Activated naive CD4-positive, alpha-beta T cell treated with anti-CD3 and anti-CD28 coated beads, Interleukin-2, amount 50 U/mL, for 24 hours (primary cell): ENCODE data around the gene SLC35E4.

Experiments used
- H3K27ac Mint-ChIP-seq: one replicate; pipeline ENCODE4 v1.8.0; 2021; ENCODE audit warnings: mild to moderate bottlenecking, mixed read lengths
- H3K27me3 Mint-ChIP-seq: one replicate; pipeline ENCODE4 v1.8.0; 2021; ENCODE audit warnings: mixed read lengths
- H3K36me3 Mint-ChIP-seq: one replicate; pipeline ENCODE4 v1.8.0; 2021; ENCODE audit warnings: mixed read lengths
- H3K4me1 Mint-ChIP-seq: one replicate; pipeline ENCODE4 v1.8.0; 2021; ENCODE audit warnings: mixed read lengths
- H3K4me3 Mint-ChIP-seq: one replicate; pipeline ENCODE4 v1.8.0; 2021; ENCODE audit warnings: mild to moderate bottlenecking, mixed read lengths
- H3K9me3 Mint-ChIP-seq: one replicate; pipeline ENCODE4 v1.8.0; 2021; ENCODE audit warnings: mixed read lengths

Gene SLC35E4

GRCh38 chr22:30689622-30690021 is 54.0 kb downstream of the SLC35E4 start:
- Mint-ChIP-seq H3K27ac (no peak overlapping the region), H3K9me3 (no peaks in the 10 kb centered on the region), H3K4me1 (peaks cover 12% of the 10 kb centered on the region), H3K27me3 (no peaks in the 10 kb centered on the region), H3K4me3 (no peak overlapping the region), H3K36me3 (no peaks in the 10 kb centered on the region)

DNA sequence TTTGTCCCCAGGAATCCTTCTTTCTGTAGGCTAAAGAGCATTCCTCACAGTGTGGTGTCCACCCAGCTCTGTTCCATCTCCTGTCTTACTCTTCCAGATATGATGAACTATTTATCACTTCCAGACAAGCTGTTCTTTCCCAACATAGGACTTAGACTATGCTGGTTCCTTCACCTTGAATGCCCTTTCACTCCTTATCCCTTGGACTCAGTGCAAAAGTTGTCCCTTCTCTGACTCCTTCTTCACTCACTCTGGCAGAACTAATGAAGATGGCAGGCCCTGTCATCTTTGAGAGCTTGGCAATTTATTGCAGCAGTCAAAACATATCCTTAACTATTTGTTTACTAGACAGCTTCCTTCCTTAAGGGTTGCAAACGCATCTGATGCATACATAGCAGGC is 55.6 kb downstream of the SLC35E4 start:
- H3K27me3 Mint-ChIP-seq, result peaks cover 2% of the 10 kb centered on the region
- no peaks in the 10 kb centered on the region for H3K9me3 Mint-ChIP-seq
- H3K36me3 Mint-ChIP-seq, result no peaks in the 10 kb centered on the region
- no peak overlapping the region for H3K27ac Mint-ChIP-seq
- peaks cover 19% of the 10 kb centered on the region for H3K4me1 Mint-ChIP-seq
- no peak overlapping the region for H3K4me3 Mint-ChIP-seq

- Mint-ChIP-seq H3K4me1 (peaks cover 19% of the 10 kb centered on the region), H3K9me3 (no peaks in the 10 kb centered on the region), H3K4me3 (peak overlapping the region; percentile 88), H3K27ac (peak overlapping the region; percentile 47), H3K27me3 (peaks cover 2% of the 10 kb centered on the region), H3K36me3 (no peaks in the 10 kb centered on the region)
Observed at GRCh38 chr22:30694171-30694639, 58.6 kb downstream of the SLC35E4 start.

DNA sequence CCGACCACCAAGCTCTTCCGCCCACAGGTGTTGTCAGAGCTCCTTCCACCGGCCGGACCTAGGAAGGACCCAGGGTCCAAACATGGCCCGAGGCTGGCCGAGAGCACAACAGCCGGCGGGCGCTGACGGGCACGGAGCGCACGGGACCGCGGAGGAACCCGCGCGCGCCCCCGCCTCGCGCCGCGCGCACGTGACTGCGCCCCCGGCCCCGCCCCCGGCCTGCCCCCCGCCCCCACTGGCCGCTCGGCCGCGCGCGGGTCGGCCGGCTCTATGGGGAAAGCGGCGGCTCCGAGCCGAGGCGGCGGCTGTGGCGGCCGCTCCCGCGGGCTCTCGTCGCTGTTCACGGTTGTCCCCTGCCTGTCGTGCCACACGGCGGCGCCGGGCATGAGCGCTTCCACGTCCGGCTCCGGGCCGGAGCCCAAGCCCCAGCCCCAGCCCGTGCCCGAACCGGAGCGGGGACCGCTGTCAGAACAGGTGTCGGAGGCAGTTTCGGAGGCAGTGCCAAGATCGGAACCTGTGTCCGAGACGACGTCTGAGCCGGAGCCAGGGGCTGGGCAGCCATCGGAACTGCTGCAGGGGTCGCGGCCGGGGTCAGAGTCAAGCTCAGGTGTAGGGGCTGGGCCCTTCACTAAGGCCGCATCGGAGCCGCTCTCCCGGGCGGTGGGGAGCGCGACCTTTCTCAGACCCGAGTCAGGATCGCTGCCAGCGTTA is 59.2 kb downstream of the SLC35E4 start, which contains the start of gene OSBP2:
Gene OSBP2, plus strand, starts transcription at position 235 of the 711 bp plus-strand sequence. Its CDS starts 36 bp downstream, at position 271.
- peak within 1 kb of the TSS; percentile 47 for H3K27ac Mint-ChIP-seq
- no peaks in the 10 kb centered on the region for H3K36me3 Mint-ChIP-seq
- H3K27me3 Mint-ChIP-seq, result peaks cover 2% of the 10 kb centered on the region
- H3K9me3 Mint-ChIP-seq, result no peaks in the 10 kb centered on the region
- H3K4me3 Mint-ChIP-seq, result peak within 1 kb of the TSS; percentile 88
- peaks cover 19% of the 10 kb centered on the region for H3K4me1 Mint-ChIP-seq

DNA sequence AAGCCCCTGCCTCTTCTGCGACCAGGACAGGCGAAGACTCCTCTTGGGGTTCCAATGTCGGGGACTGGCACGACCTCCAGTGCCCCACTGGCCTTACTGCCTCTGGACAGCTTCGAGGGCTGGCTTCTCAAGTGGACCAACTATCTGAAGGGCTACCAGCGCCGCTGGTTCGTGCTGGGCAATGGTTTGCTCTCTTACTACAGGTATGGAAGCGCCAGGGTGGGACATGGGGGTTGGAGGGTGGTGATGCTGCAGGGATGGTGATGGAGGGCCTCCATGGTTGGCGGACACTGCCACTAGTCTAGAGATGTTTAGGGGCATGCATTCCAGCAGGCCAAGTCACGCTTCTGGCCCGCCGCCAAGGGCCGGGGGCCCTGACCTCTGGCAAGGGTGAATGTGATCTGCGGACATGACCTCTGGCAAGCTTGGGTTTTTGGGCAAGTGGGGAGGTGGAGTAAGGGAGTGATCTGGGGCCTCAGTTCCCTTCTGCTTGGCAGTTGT is 59.8 kb downstream of the SLC35E4 start:
- Mint-ChIP-seq H3K4me1 (peaks cover 19% of the 10 kb centered on the region), H3K9me3 (no peaks in the 10 kb centered on the region), H3K36me3 (no peaks in the 10 kb centered on the region), H3K27ac (peak overlapping the region; percentile 17), H3K4me3 (peak overlapping the region; percentile 79), H3K27me3 (peaks cover 2% of the 10 kb centered on the region)

DNA sequence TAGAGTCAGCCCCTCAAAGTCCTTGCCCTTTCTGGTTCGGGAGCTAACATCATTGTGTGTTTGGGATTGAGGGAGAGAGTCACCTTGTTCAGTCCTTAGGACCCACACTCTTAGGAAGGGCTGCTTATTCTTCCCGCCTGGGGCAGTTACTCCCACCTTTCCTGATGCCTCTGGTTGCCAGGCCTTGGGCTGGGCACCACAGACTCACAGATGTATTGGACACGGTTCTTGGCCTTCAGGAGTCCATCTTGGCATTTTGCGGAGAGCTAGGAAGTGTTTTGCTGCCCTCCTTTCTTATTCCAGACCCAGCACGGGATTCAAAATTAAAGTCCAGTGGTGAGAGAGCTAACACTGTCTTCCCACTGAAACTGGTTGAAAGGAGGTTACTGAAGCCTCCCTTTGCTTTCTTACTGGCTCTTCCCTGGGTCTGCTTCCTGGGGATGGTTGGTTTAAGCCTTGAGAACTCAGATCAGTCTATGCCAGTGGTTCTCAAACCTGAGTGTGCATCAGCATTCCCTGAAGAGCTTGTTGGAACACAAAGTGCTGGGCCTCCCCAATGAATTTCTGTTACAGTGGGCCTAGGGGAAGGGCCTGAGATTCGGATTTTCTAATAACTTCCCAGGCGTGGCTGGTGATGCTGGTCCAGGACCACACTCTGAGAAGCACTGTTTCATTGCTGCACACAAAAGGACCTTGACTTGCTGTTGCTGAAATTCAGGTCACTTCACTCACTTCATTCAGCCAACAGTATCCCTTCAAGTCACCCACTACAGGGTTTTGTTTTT is 60.5 kb downstream of the SLC35E4 start:
- no peaks in the 10 kb centered on the region for H3K36me3 Mint-ChIP-seq
- H3K4me3 Mint-ChIP-seq, result peak overlapping the region; percentile 79
- peak overlapping the region; percentile 17 for H3K27ac Mint-ChIP-seq
- H3K9me3 Mint-ChIP-seq, result no peaks in the 10 kb centered on the region
- H3K4me1 Mint-ChIP-seq, result peaks cover 19% of the 10 kb centered on the region
- peaks cover 2% of the 10 kb centered on the region for H3K27me3 Mint-ChIP-seq
